Esophagus muscularis mucosa (tissue), 4 donors: ENCODE results near the gene CTU2. TPM values are rescaled to one million over a fixed set of nuclear protein-coding genes. Genes with fewer than 3 reads are reported as not detected.

Experiments used
- DNase-seq: peaks from one replicate; pipeline ENCODE4 v3.0.0-alpha.2; 2017; ENCODE audit errors: extremely low spot score
- H3K27ac ChIP-seq, 4 donors: fragments of 200-600 bp; sonication (generic); replicated peaks in 1 of 4; 1 replicate in 3 of 4; 2 replicates in 1 of 4; pipeline ENCODE4 v1.5.1; 2016 to 2019; ENCODE audit warnings: mild to moderate bottlenecking in 1 of 4
- H3K27me3 ChIP-seq, 4 donors: fragments of 200-600 bp; sonication (generic); one replicate each; pipeline versions ENCODE4 v1.5.1 to v1.6.0; 2016 to 2019
- H3K36me3 ChIP-seq, 4 donors: fragments of 200-600 bp; sonication (generic); one replicate each; pipeline ENCODE4 v1.5.1; 2016 to 2019
- H3K4me1 ChIP-seq, 4 donors: fragments of 200-600 bp; sonication (generic); one replicate each; pipeline ENCODE4 v1.5.1; 2016 to 2019
- H3K4me3 ChIP-seq, 4 donors: fragments of 200-600 bp; sonication (generic); 1 replicate in 2 of 4; 2 replicates in 2 of 4; pipeline ENCODE4 v1.5.1; 2016 to 2019; ENCODE audit warnings: mild to moderate bottlenecking in 4 of 4, moderate library complexity in 1 of 4
- H3K9me3 ChIP-seq, 4 donors: fragments of 200-600 bp; sonication (generic); 1 replicate in 3 of 4; 2 replicates in 1 of 4; pipeline ENCODE4 v1.5.1; 2016 to 2019
- EP300 ChIP-seq: sonication (generic); formaldehyde crosslinking; IDR thresholded peaks from one replicate; pipeline ENCODE4 v1.6.1; 2017; ENCODE audit warnings: antibody characterized with exemption
- POLR2A ChIP-seq: fragments of 450-650 bp; IDR thresholded peaks from one replicate; pipeline ENCODE4 v1.6.1; 2017; ENCODE audit warnings: antibody characterized with exemption, moderate library complexity, mild to moderate bottlenecking, low read depth
- POLR2AphosphoS5 ChIP-seq, 2 donors: sonication (generic); formaldehyde crosslinking; IDR thresholded peaks; one replicate each; pipeline ENCODE4 v1.6.1; 2017; ENCODE audit warnings: antibody characterized with exemption in 2 of 2
- WGBS: methylation state at CpG from one replicate; pipeline ENCODE4 v1.1.5; 2018; 5-methylcytosine and 5-hydroxymethylcytosine counted together
- intact Hi-C: fragments of 100-400 bp; cut with DNase I; formaldehyde crosslinking; loops from one replicate; pipeline ENCODE4 v1.15.1; 2023
- total RNA-seq, 4 donors: library from RNA; depleted of rRNA; stranded (reverse); fragments of >200 nt; gene quantifications; one replicate each; pipeline versions ENCODE4 v1.1.0 to v1.2.1, GENCODE V29; 2016
- TF ChIP-seq, protein P1 (sequence below), 3 experiments: fragments of 200-600 bp in 2 of 3; fragments of 450-650 bp in 1 of 3; sonication (generic) in 2 of 3; IDR thresholded peaks; one replicate each; pipeline ENCODE4 v1.5.1; 2017 to 2019; ENCODE audit warnings: antibody characterized with exemption in 3 of 3, mild to moderate bottlenecking in 2 of 3, moderate library complexity in 1 of 3

CTU2 gene
- total RNA-seq, 4 donors from 2014 or later = 8.9 to 14.7 (median 10.3) TPM

DNA sequence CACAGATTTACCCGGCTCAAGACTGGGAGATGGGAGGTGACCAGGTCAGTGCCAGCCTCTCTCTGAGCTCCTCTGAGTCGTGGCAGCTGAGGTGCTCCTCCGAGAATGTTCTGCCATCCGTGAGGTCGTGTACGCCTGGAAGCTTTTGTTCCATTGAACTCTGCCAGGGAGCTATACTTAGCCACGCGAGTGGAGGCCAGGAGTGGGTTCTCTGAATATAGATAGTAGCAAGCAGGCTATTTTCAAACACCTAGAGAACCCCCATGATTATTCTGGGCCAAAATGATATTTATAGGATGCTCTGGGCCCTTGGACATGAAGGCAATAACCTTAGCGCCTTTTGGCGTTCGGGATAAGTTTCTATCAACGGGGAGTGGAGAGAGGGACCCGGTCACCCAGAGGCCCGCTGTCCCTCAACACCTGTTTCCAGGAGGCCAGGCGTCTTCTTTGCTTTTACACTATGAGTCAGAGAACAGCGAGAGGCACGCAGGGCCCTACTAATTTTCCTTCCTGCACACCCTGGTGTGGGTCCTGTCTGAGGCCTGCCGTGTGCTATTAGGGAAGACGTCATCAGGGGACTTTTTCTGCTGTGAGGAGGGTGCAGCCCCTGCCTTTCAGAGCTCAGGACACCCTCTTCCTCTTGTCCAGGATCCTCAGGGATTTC lies 32.5 kb upstream of the CTU2 start:
- Histone ChIP-seq H3K4me1 (peaks cover 0 to 26% (median 6%) of the 10 kb centered on the region in 4 donors), H3K4me3 (no peak overlapping the region), H3K9me3 (no peaks in the 10 kb centered on the region), H3K36me3 (peaks cover 0 to 8% (median 3%) of the 10 kb centered on the region in 4 donors), H3K27ac (no peak overlapping the region), H3K27me3 (peaks cover 0 to 13% (median 9%) of the 10 kb centered on the region in 4 donors)
- TF ChIP-seq, protein P1, sequence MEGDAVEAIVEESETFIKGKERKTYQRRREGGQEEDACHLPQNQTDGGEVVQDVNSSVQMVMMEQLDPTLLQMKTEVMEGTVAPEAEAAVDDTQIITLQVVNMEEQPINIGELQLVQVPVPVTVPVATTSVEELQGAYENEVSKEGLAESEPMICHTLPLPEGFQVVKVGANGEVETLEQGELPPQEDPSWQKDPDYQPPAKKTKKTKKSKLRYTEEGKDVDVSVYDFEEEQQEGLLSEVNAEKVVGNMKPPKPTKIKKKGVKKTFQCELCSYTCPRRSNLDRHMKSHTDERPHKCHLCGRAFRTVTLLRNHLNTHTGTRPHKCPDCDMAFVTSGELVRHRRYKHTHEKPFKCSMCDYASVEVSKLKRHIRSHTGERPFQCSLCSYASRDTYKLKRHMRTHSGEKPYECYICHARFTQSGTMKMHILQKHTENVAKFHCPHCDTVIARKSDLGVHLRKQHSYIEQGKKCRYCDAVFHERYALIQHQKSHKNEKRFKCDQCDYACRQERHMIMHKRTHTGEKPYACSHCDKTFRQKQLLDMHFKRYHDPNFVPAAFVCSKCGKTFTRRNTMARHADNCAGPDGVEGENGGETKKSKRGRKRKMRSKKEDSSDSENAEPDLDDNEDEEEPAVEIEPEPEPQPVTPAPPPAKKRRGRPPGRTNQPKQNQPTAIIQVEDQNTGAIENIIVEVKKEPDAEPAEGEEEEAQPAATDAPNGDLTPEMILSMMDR (IDR thresholded peaks at IDR 0.05) = no peak
- TF ChIP-seq EP300 (no peak), POLR2A (no peak), POLR2AphosphoS5 (IDR thresholded peaks at IDR 0.05) (no peak)
- intact Hi-C loops = no loop called here
- DNase-seq = no peak
- WGBS = 94% methylated on average over 19 of the region's 19 CpGs

DNA sequence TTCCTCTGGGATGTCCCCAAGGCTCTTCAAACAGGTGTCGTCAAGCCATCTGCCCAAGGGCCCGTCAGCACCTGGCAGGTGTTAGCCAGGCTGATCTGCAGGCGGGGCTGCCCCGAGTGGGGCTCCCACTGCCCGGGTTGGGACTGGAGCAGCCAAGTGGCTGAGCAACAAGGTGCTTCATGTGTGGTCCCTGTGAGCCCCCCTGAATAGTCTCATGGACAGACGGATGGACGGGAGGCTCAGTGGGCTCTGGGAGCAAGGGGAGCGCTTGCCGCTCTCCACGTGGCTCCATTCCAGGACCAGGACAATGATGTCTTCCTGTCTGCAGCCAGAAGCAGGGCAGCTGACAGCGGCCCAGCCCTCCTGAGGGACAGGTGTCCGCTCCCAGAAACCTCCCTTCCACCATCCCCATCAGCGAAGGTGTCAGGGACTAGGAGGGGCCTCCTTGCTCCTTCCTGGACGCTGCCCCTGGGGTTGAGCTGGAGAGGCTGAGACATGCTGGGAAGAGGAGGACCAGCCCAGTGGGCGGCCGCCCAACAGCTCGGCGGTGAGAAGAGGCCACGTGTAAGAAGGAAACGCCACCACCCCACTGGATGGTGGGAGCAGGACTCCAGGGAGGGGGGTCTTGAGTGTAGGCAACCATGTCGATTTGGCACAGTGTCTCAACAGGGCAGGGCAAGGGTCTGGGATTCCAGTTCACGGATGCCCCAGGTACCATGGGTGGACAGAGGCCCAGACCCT lies 29.6 kb upstream of the CTU2 start:
- intact Hi-C loops = no loop called here
- Histone ChIP-seq H3K4me3 (no peak overlapping the region), H3K27ac (no peak overlapping the region), H3K4me1 (peaks cover 6 to 26% (median 10%) of the 10 kb centered on the region in 4 donors), H3K27me3 (peaks cover 0 to 36% (median 19%) of the 10 kb centered on the region in 4 donors), H3K36me3 (peaks cover 0 to 8% (median 3%) of the 10 kb centered on the region in 4 donors), H3K9me3 (no peaks in the 10 kb centered on the region)
- DNase-seq = no peak
- TF ChIP-seq EP300 (no peak), POLR2A (no peak), POLR2AphosphoS5 (IDR thresholded peaks at IDR 0.05) (no peak)
- TF ChIP-seq, protein P1 (IDR thresholded peaks at IDR 0.05) = no peak
- WGBS = 81% methylated on average over 15 of the region's 22 CpGs

DNA sequence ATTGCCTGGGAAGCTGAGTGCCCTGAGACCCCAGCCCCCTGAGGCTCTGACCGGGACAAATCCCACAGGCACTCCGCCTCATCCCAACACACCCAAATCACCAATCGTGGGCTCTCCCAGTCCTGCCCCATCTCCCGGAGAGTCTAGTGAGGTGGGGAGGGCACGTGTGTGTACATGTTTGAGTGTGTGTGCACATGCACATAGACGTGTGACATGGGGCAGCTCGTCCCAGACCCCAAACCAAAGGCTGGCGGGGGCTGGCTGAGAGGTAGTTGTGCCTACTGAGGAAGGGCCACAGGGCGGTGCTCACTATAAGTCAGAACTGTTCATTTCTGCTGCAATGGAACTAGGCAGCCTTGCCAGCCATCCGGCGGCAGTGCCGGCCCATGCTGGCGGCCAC lies 28.6 kb upstream of the CTU2 start:
- TF ChIP-seq EP300 (no peak), POLR2A (no peak), POLR2AphosphoS5 (IDR thresholded peaks at IDR 0.05) (no peak)
- TF ChIP-seq, protein P1 (IDR thresholded peaks at IDR 0.05) = no peak
- Histone ChIP-seq H3K36me3 (peaks cover 0 to 8% (median 3%) of the 10 kb centered on the region in 4 donors), H3K4me3 (no peak overlapping the region), H3K4me1 (peaks cover 11 to 20% (median 13%) of the 10 kb centered on the region in 4 donors), H3K9me3 (no peaks in the 10 kb centered on the region), H3K27me3 (peaks cover 0 to 44% (median 23%) of the 10 kb centered on the region in 4 donors), H3K27ac (no peak overlapping the region)
- intact Hi-C loops = no loop called here
- no peak for DNase-seq
- 57% methylated on average over 9 of the region's 13 CpGs for WGBS

DNA sequence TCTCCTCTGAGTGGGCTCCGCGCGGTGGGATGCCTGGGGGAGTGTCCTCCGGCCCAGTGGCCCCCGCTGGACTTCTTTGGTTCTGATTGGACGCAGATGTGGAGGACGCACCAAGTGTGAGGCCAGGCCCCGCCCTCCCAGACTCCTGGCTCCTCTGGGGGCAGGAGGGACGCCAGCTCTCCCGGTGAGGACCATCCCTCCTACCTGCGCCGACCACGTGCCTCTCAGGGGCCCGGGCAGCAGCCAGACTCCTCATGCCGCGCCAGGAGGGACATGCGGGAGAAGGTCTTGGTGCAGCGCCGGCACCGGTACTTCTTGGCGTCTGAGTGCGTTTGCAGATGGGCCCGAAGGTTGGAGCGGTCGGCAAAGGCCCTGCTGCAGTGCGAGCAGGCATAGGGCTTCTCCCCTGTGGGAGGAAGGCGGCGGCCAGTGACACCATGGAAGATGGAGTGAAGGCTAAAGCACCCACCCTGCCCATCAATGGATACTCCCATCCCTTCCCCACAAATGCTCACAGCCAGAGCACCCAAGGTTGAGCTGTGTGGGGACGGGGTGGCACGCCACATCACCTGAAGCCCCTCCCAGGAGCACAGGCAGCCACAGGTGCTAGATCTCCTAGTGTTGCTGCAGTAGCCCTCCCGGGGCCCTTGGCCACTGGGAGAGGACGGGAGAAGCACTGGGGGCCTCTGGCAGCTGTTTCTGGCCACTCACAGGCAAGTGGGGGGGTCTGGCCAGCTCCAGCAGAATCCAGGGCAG lies 27.9 kb upstream of the CTU2 start:
- Histone ChIP-seq H3K36me3 (peaks cover 0 to 8% (median 3%) of the 10 kb centered on the region in 4 donors), H3K4me1 (peaks cover 11 to 15% (median 13%) of the 10 kb centered on the region in 4 donors), H3K9me3 (no peaks in the 10 kb centered on the region), H3K27ac (no peak overlapping the region), H3K27me3 (peaks cover 0 to 50% (median 23%) of the 10 kb centered on the region in 4 donors), H3K4me3 (no peak overlapping the region)
- intact Hi-C loops = no loop called here
- TF ChIP-seq, protein P1 (IDR thresholded peaks at IDR 0.05) = no peak
- no peak for TF ChIP-seq EP300
- TF ChIP-seq POLR2AphosphoS5 (IDR thresholded peaks at IDR 0.05) = no peak
- no peak for TF ChIP-seq POLR2A
- DNase-seq = no peak
- 47% methylated on average over 10 of the region's 32 CpGs for WGBS
